Activated T-helper 17 cell treated with anti-CD3 and anti-CD28 coated beads, Interleukin-2, amount 50 U/mL, for 72 hours (primary cell): ENCODE measurements around the gene GPR26. TPM values are rescaled to one million over a fixed set of nuclear protein-coding genes. Genes with fewer than 3 reads are reported as not detected.

ENCODE experiments used
- ATAC-seq: fragments of 150-1000 bp; cut with Tn5 transposase; replicated peaks from 2 replicates; pipeline ENCODE4 v1.10.0; 2021; ENCODE audit warnings: mild to moderate bottlenecking, moderate library complexity
- H3K27ac Mint-ChIP-seq: one replicate; pipeline ENCODE4 v1.8.0; 2022; ENCODE audit warnings: mixed read lengths
- H3K27me3 Mint-ChIP-seq: one replicate; pipeline ENCODE4 v1.8.0; 2022; ENCODE audit warnings: mixed read lengths
- H3K36me3 Mint-ChIP-seq: one replicate; pipeline ENCODE4 v1.8.0; 2022; ENCODE audit warnings: low read depth, mild to moderate bottlenecking, mixed read lengths
- H3K4me1 Mint-ChIP-seq: one replicate; pipeline ENCODE4 v1.8.0; 2022; ENCODE audit warnings: mixed read lengths
- H3K4me3 Mint-ChIP-seq: one replicate; pipeline ENCODE4 v1.8.0; 2022; ENCODE audit warnings: mild to moderate bottlenecking, mixed read lengths
- H3K9me3 Mint-ChIP-seq: one replicate; pipeline ENCODE4 v1.8.0; 2022; ENCODE audit warnings: mixed read lengths
- total RNA-seq, 2 donors: library from RNA; stranded (reverse); gene quantifications; one replicate each; pipeline ENCODE4 v1.2.3, GENCODE V29; 2022

Gene GPR26, protein sequence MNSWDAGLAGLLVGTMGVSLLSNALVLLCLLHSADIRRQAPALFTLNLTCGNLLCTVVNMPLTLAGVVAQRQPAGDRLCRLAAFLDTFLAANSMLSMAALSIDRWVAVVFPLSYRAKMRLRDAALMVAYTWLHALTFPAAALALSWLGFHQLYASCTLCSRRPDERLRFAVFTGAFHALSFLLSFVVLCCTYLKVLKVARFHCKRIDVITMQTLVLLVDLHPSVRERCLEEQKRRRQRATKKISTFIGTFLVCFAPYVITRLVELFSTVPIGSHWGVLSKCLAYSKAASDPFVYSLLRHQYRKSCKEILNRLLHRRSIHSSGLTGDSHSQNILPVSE
- not detected for total RNA-seq

DNA sequence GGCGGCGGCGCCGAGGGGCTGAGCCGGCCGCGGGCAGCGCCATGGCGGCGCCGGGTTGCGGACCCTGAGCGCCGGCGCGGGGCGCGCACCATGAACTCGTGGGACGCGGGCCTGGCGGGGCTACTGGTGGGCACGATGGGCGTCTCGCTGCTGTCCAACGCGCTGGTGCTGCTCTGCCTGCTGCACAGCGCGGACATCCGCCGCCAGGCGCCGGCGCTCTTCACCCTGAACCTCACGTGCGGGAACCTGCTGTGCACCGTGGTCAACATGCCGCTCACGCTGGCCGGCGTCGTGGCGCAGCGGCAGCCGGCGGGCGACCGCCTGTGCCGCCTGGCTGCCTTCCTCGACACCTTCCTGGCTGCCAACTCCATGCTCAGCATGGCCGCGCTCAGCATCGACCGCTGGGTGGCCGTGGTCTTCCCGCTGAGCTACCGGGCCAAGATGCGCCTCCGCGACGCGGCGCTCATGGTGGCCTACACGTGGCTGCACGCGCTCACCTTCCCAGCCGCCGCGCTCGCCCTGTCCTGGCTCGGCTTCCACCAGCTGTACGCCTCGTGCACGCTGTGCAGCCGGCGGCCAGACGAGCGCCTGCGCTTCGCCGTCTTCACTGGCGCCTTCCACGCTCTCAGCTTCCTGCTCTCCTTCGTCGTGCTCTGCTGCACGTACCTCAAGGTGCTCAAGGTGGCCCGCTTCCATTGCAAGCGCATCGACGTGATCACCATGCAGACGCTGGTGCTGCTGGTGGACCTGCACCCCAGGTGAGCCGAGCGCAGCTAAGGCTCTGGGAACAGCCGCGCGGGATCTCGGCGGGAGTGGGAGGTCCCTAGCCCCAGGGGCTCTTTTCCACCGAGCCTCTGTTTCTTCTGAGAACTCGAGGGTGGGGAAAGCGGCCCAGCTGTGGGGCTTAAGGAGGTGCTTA, at the start of gene GPR26:
Gene GPR26, plus strand, starts transcription at position 38 of the 919 bp plus-strand sequence. Its CDS starts 53 bp downstream, at position 91.
- no peak for ATAC-seq
- Mint-ChIP-seq H3K27me3 (peaks cover 25% of the 10 kb centered on the region), H3K4me1 (no peaks in the 10 kb centered on the region), H3K9me3 (no peaks in the 10 kb centered on the region), H3K27ac (no peak within 1 kb of the TSS), H3K36me3 (no peaks in the 10 kb centered on the region), H3K4me3 (no peak within 1 kb of the TSS)

DNA sequence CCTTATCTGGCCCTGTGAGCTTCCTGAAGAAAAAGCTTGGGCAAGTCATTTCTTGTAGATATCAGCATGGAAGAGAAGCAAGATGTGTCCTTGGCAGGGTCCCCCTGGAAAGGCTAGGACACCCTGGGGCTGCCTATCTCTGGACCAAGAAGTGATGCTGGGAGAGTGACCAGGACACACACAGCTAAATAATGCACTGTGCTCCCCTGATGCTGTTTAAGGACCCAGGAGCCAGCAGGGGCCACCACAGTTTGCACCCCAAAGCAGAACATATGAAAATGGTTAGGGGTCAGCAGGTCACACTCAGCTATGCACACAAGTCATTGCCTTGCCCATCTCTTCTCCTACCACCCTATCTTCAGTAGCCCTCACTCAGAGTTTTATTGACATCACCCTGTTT, 47.9 kb upstream of the GPR26 start:
- H3K4me3 Mint-ChIP-seq, result no peak overlapping the region
- no peak for ATAC-seq
- H3K27me3 Mint-ChIP-seq, result peaks cover 9% of the 10 kb centered on the region
- no peaks in the 10 kb centered on the region for H3K4me1 Mint-ChIP-seq
- H3K27ac Mint-ChIP-seq, result no peak overlapping the region
- peaks cover 5% of the 10 kb centered on the region for H3K9me3 Mint-ChIP-seq
- no peaks in the 10 kb centered on the region for H3K36me3 Mint-ChIP-seq

DNA sequence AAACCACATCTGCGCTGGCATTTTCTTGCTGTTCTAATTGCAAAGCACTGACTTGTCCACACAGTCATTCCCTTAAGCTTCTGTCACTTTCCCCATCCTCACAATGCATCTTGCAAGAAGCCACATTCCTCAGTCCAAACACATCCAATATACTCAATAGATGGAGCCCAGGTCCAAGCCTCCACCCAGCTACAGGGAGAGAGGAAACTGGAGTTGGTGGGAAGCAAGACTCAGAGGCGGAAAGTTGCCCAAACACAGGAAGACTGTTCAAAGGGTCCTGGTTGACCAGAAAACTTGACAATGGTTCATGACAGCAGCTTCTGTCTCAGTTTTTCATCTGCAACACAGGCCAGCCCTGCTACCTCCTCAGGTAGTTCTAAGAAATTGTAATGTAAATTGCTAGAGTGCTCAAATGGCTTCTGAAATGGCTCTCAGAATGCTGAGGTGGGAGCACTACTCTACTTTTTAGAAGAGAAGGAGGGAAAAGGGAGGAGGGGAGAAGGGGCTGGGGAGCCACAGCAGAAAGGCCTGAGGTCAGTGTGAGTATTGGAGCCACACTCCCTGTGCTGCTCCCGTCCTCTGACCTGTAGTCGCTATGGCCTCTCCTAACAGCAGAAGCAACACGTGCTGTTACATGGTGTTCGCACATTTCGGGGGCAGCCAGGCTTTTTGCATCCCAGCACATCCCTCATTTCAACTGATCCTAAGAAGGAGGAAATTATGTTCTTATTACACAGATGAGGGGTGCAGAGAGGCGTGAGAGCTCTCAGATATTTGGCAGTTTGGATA, 46.9 kb upstream of the GPR26 start:
- H3K4me3 Mint-ChIP-seq, result no peak overlapping the region
- no peak for ATAC-seq
- H3K27me3 Mint-ChIP-seq, result peaks cover 9% of the 10 kb centered on the region
- H3K9me3 Mint-ChIP-seq, result peaks cover 5% of the 10 kb centered on the region
- H3K27ac Mint-ChIP-seq, result no peak overlapping the region
- no peaks in the 10 kb centered on the region for H3K4me1 Mint-ChIP-seq
- no peaks in the 10 kb centered on the region for H3K36me3 Mint-ChIP-seq

DNA sequence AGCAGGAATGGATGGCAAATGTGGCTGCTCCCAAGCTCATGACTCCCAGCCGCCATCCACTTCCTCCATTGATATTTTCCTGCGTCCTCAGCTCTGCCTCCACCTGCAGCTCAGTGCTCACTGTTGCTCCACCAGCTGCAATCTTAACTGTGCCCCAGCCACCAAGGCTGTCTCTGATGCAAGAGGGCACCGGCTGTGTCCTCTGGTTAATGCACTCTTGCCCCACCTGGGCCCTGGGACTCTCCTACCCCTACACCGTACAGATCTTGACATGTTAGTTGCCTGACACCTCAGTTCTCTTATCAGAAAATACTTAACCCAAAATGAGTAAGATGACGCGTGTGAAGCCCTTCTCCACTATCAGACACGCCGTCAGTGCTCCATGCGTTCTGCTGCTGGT, 45.5 kb upstream of the GPR26 start:
- no peaks in the 10 kb centered on the region for H3K4me1 Mint-ChIP-seq
- H3K9me3 Mint-ChIP-seq, result peaks cover 5% of the 10 kb centered on the region
- no peak for ATAC-seq
- no peak overlapping the region for H3K27ac Mint-ChIP-seq
- peaks cover 9% of the 10 kb centered on the region for H3K27me3 Mint-ChIP-seq
- no peaks in the 10 kb centered on the region for H3K36me3 Mint-ChIP-seq
- no peak overlapping the region for H3K4me3 Mint-ChIP-seq

DNA sequence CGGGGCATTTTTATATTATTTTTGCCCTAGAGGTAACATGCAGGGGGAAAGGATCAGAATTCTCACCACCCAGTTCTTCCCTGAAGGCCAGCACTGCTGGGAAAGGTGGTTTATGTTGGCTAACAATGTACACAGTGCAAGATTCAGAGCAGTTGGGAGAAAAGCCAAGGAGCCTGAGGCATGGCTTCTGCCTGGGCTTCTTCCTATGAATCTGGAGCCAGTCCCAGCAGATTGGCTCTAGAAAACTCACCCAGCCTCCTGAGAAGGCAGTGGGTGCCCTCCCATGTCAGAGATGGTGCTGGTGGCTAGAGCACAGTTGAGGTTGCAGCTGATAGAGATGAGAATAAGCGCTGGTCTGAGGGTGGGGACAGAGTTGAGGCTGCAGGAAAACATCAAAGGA, 44.7 kb upstream of the GPR26 start:
- no peak overlapping the region for H3K4me3 Mint-ChIP-seq
- H3K4me1 Mint-ChIP-seq, result no peaks in the 10 kb centered on the region
- H3K36me3 Mint-ChIP-seq, result no peaks in the 10 kb centered on the region
- no peak for ATAC-seq
- no peak overlapping the region for H3K27ac Mint-ChIP-seq
- H3K27me3 Mint-ChIP-seq, result peaks cover 9% of the 10 kb centered on the region
- H3K9me3 Mint-ChIP-seq, result peaks cover 5% of the 10 kb centered on the region

DNA sequence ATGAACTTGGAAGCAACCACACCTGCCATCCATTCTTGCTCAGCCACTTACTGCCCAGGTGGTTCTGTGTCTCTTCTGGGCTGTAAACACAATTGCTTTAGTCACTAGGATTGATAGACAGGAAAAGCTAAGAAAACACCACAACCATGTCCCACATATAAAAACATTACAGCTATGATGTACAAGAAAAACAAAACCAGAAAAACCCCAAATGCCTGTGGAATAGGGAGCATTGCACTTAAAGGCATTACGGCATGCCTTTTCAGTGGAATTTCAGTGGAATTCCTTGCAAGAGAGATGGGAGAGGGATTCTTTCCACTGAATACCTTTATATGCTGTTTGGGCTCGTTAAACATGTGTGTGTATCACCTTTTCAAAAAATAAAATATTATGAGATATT, 44.2 kb upstream of the GPR26 start:
- Mint-ChIP-seq H3K9me3 (peaks cover 6% of the 10 kb centered on the region), H3K27ac (no peak overlapping the region), H3K27me3 (peaks cover 10% of the 10 kb centered on the region), H3K36me3 (no peaks in the 10 kb centered on the region), H3K4me3 (no peak overlapping the region), H3K4me1 (no peaks in the 10 kb centered on the region)
- ATAC-seq, result no peak

DNA sequence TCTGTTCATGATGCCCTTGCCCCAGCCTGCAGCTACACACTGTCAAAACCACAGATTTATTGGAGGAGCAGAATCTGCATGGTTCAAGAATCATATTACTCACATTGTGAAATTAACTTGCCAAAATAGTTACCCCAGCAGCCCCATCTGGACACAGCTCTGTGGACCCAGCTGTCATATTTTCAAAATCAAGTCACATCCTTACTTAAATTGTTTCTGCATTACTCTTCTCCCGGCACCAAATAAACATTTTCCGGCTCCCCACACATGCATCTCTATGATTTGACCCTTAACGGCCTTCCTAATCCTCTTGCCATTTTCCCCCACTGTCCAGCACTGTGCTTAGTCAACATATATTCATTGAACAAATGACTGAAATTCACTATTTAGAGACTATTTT, 43.8 kb upstream of the GPR26 start:
- ATAC-seq, result no peak
- peaks cover 13% of the 10 kb centered on the region for H3K27me3 Mint-ChIP-seq
- no peak overlapping the region for H3K27ac Mint-ChIP-seq
- no peaks in the 10 kb centered on the region for H3K4me1 Mint-ChIP-seq
- no peaks in the 10 kb centered on the region for H3K36me3 Mint-ChIP-seq
- H3K9me3 Mint-ChIP-seq, result peaks cover 10% of the 10 kb centered on the region
- no peak overlapping the region for H3K4me3 Mint-ChIP-seq

DNA sequence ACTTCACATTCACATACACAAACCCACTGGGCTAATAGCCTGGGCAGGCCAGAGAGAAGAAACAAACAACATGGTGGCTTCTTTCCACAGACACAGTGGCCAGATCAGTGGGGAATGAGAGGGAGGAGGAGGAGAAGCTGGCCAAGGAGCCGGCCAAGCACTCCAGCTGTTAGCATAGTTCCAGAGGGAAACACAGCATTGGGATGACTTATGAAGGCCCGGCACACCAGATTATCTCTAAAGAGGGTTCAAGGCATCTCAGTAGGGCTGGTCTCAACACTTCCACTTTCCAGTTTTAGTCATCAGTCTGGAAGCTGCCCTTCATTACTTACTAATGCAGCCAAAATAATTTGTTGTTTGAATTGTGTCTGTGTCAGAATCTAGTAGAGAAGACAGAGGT, 42.1 kb upstream of the GPR26 start:
- no peaks in the 10 kb centered on the region for H3K4me1 Mint-ChIP-seq
- H3K27me3 Mint-ChIP-seq, result peaks cover 16% of the 10 kb centered on the region
- H3K9me3 Mint-ChIP-seq, result peaks cover 10% of the 10 kb centered on the region
- H3K4me3 Mint-ChIP-seq, result no peak overlapping the region
- ATAC-seq, result no peak
- H3K27ac Mint-ChIP-seq, result no peak overlapping the region
- H3K36me3 Mint-ChIP-seq, result no peaks in the 10 kb centered on the region

DNA sequence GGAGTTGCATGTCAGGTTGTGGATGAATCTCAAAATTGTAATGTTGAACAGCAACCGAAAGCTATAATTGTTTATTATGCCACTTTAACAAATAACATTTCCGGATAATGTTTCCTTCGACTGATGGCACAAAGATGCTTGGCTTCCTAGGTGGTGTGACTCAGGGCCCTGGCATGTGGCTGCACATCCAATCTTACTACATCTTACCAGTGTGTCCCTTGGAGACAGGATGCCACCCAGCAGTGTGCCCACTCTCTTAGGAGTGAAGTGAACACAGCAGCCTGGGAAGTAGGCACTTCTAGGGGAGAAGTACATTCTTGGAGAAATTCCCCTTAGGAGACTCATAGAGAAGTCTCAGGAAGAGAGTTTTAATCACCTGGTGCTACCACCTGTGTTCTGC, 33.0 kb upstream of the GPR26 start:
- Mint-ChIP-seq H3K9me3 (no peaks in the 10 kb centered on the region), H3K4me1 (no peaks in the 10 kb centered on the region), H3K27ac (no peak overlapping the region), H3K27me3 (peaks cover 24% of the 10 kb centered on the region), H3K4me3 (no peak overlapping the region), H3K36me3 (no peaks in the 10 kb centered on the region)
- no peak for ATAC-seq

DNA sequence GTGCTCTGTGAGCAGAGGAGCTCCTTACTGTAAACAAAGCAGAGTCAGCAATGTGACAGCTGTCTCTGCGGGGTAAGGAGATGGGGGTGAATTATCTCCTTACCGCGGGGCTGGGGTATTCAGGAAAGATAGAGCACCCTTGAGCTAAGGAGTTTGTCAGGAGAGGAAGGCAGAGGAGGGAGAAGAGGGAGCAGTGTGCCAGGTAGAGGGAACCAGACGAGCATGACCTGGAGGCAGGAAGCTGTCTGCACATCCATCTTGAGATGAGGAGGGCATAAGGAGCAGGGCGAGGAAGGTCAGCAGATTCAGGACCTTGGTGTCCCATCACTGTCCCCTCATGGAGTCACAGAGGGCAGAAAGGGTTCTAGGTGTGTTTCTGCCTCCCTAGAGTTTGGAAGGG, 32.5 kb upstream of the GPR26 start:
- no peak overlapping the region for H3K4me3 Mint-ChIP-seq
- peaks cover 24% of the 10 kb centered on the region for H3K27me3 Mint-ChIP-seq
- H3K36me3 Mint-ChIP-seq, result no peaks in the 10 kb centered on the region
- no peak overlapping the region for H3K27ac Mint-ChIP-seq
- no peak for ATAC-seq
- H3K4me1 Mint-ChIP-seq, result no peaks in the 10 kb centered on the region
- H3K9me3 Mint-ChIP-seq, result no peaks in the 10 kb centered on the region

DNA sequence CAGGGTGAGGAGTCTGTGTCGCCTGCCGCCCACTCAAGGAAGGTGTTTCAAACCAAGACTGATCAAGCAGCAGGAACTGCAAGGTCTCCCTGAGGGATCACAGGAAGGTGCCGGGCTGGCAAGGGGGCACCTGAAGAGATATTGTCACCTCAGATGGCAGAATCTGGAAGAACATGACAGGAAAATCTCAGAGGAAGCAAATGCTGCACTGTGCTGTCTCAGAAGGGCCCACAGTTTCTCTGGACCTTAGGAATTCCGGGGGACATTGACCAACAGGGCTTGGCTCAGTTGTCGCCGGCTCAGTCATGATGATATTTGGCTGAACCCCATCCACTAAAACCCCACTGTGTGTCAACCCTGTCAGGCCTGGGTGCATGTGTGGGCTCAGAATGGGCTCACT, 31.9 kb upstream of the GPR26 start:
- no peaks in the 10 kb centered on the region for H3K9me3 Mint-ChIP-seq
- H3K27me3 Mint-ChIP-seq, result peaks cover 20% of the 10 kb centered on the region
- no peak overlapping the region for H3K4me3 Mint-ChIP-seq
- no peaks in the 10 kb centered on the region for H3K4me1 Mint-ChIP-seq
- H3K36me3 Mint-ChIP-seq, result no peaks in the 10 kb centered on the region
- H3K27ac Mint-ChIP-seq, result no peak overlapping the region
- ATAC-seq, result no peak

DNA sequence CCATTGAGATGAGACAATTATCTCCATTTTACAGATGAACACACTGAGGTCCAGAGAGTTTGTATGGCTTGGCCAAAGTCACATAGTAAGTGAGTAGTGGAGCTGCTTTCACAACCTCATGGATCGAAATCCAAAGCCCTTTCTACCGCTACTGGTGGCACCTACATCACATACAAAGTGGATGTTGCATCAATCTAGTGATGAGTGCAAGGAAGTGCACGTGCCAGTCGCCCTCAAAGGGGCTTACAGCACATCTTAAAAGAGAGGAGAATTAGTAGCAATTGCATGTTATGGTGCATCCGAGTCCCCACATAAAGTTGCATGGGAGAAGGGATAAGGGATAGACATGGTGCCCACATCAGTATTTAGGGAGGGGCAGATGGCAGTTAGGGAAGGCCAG, 31.0 kb upstream of the GPR26 start:
- Mint-ChIP-seq H3K4me1 (no peaks in the 10 kb centered on the region), H3K27me3 (peaks cover 22% of the 10 kb centered on the region), H3K9me3 (no peaks in the 10 kb centered on the region), H3K4me3 (no peak overlapping the region), H3K36me3 (no peaks in the 10 kb centered on the region), H3K27ac (no peak overlapping the region)
- ATAC-seq, result no peak

DNA sequence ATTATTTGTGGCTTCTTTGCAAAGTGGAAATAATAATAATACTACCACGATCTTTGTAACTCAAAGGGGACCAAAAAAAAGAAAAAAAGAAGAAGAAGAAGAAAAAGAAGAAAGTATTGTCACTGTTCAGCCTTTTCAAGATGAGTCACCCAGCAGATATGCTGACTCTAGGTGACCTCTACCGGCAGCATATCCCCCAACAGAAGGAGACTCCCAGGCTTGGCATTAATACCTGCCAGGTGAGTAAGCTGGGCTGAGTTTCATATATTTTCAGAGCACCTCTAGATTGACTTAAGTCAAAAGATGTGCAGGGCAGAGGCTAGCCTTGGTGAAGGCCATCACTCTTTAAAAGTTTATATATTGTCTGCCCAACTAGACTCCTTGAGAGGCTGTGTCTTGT, 30.4 kb upstream of the GPR26 start:
- Mint-ChIP-seq H3K36me3 (no peaks in the 10 kb centered on the region), H3K4me1 (no peaks in the 10 kb centered on the region), H3K27me3 (peaks cover 25% of the 10 kb centered on the region), H3K4me3 (no peak overlapping the region), H3K9me3 (no peaks in the 10 kb centered on the region), H3K27ac (no peak overlapping the region)
- no peak for ATAC-seq

DNA sequence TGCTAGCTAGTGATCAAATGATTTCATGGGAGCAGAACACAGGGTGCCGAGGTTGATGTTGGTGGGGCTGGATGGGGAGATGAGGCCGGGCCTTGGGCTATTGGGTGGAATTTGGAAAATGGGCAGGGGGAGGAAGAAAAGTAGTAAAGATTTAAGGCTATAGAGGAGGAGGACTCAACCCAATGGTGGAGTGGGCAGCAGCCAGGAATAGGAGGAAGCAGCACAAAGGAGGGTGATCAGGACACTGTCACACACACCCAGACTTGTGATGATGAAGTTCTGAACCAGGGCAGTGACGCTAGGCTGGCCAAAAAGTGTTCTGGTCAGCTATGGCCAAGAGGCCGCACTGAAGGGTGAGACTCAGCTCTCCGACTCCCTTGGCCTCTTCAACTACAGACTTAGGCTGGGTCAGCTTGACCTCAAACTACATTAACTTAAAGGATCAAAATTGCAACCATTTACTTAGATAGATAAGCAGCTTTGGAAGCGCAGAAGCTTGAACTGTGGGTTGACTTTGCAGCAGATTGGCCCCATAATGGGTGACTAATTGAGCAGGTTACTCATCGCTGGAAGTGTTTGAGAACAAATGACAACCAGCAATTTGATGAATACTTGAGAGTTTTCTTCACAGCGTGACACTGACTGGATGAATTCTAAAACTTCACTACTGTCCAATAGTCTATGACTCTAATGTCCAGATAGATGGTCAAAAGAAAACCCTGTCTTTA, 29.4 kb upstream of the GPR26 start:
- Mint-ChIP-seq H3K4me3 (no peak overlapping the region), H3K36me3 (no peaks in the 10 kb centered on the region), H3K4me1 (no peaks in the 10 kb centered on the region), H3K27ac (no peak overlapping the region), H3K9me3 (no peaks in the 10 kb centered on the region), H3K27me3 (peaks cover 25% of the 10 kb centered on the region)
- ATAC-seq, result no peak
